Activated T-cell treated with anti-CD3 and anti-CD28 coated beads, Interleukin-2, amount 50 U/mL, for 48 hours (primary cell): ENCODE measurements around the gene BMPR1A.
"Not testable (repeated sequence)": the region's sequence is repeated elsewhere in the genome, so short reads cannot be mapped to it uniquely, and the experiment has no call there.

Source experiments
- DNase-seq, 2 experiments: peaks; one replicate each; pipeline ENCODE4 v3.0.0-alpha.2; 2020

BMPR1A gene

DNA sequence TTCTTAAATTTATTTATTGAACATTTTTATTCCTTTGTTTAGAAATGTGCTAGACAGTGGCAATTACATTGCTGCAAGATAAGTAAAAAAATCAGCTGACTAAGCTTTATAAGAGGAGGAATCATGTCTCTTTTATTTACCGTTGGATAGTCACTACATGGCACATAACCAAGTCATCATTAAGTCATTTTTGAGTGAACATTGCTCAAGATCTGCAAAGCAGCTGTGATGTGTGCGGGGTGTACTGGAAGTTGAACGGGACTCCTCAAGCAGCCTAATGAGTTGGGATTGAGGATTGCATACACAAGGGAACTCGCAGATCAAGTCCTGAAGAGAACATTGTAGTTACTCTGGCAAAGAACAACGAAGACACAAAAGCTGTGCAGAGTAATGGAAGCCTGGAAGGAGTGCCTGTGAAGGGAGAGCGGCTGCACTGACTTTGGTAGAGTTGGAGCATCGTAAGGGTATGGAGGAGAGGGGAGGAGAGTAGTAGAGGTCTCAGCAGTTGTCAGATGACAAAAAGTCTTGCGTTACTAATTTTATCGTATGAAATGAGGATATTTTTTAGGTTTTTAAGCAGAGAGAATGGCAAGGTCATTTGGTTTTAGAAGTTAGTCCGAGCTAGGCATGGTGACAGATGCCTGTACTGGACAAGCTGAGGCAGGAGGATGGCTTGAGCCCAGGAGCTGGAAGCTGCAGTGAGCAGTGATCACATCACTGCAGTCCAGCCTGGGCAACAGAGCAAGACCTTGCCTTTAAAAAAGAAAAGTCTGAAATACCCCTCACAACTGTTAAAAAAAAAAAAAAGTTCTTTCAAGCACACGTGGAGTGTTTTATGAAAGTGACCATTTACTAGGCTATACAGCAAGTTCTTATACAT lies 95.1 kb downstream of the BMPR1A start:
- no peak for DNase-seq

DNA sequence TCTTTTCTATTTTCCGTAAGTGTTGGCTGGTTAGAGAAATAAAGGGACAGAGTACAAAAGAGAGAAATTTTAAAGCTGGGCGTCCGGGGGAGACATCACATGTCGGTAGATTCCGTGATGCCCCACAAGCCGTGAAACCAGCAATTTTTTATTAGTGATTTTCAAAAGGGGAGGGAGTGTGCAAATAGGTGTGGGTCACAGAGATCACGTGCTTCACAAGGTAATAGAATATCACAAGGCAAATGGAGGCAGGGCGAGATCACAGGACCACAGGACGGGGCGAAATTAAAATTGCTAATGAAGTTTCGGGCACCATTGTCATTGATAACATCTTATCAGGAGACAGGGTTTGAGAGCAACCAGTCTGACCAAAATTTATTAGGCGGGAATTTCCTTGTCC lies 97.2 kb downstream of the BMPR1A start:
- DNase-seq = not testable (repeated sequence)

DNA sequence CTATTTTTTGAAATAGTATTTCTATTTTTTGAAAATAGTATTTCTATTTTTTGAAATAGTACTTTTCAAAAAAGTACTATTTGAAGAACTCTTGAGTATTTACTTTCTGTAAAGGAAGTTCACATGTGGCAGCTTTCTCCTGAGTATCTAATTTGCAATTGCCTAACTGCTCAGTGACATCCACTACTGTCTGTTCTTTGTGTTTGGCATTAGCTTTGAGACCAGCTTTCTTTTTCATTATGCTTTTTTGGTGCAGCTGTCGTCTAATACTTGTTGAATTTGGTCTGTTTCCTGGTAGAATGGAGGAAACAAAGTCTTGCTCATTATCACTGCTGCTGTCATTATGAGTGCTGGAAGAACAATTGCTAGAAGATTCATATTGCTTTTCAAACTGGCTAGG lies 99.1 kb downstream of the BMPR1A start:
- DNase-seq = no peak

DNA sequence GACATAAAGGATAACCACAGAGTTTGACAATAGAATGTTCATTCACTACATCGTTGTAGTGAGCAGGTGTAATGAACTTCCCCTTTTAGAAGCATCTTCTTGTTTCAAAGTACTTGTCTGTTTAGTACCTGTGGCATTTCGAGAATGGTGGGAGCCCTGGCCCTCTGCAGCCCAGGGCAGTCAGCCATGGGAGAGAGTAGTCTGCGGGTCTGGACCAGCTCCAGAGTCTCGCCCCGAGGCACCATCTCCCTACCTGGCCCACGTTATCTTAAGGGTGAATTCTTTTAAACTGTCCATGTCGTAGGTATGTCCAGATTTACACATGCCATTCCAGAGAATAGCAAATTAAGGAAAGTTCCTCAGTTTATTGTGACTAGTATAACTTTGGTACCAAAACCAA lies 99.7 kb downstream of the BMPR1A start:
- no peak for DNase-seq

DNA sequence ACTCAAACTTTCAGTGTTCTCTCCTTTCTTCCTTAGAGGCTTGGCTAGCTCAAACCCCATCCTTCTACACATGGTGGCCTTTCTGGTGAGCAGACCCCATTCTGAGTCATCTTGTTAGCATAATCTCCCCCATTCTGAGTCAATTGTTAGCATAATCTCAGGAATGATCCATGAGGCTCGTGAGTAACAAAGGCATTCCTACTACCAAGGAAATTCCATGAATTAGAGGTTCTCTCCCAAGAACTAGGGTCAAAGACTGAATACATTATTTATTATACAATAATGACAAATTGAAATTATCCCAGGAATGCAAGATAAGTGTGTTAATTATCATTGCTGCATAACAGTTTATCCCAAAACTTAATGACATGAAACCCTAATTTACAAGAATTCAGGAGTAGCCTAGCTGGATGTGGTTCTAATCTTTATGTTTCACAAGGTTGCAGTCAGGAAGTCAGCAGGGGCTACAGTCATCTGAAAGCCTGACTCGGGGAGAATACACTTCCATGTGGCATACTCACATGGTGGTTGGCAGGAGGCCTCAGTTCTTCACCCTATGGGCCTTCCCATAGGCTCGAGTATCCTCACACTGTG lies 100.8 kb downstream of the BMPR1A start:
- no peak for DNase-seq

DNA sequence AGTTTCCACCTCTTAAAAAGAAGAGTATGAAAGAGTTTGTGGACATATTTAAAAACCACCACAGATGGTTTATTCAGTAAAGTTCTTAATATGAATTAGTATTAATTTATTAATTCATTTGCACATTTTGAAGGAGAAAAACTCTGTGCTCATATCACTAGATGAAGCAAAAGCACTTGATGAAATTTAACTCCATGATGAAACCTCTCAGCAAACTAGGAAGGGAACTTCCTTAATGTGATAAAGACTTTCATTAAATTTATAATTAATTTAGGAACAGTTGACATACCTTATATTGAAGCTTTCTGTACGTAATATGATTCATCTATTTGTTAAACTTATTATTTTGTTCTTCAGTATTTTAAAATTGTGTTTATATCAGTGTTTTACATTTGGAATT lies 101.6 kb downstream of the BMPR1A start:
- no peak for DNase-seq

DNA sequence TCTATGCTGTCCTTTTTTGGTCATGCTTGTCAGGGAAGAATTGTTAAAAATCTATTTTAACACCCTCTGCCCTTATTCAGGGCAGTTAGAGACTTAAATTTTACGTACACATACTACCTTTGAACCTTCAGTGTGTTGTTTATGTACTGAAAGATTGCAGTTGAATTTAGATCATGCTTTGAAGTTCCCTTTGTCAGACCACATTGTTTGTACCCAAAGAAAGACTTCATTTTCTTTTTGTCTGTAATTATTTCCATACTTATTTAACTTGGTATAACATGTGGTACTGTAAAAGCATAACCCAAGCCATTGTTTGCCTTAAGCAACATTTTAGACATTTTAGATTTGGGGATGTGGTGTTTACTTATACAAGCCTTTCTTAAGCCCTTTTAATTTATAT lies 104.9 kb downstream of the BMPR1A start:
- DNase-seq = no peak

DNA sequence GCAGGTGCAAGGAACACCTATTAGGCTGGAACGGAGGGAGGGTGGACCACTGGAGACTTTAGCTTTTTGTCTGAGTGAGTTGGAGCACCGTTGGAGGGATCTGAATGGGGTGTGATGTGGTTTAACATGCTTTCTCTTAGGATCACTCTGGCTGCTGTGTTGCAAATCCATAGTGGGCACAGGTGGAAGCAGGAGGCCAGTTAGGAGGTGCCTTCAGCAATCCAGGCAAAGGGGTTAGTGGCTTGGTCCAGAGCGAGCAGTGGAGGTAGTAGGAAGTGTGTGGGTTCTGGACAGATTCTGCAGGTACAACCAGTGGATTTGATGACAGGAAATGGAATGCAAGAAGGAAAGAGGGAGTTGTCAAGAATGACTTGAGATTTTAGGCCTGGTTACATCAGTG lies 106.0 kb downstream of the BMPR1A start:
- DNase-seq = no peak

DNA sequence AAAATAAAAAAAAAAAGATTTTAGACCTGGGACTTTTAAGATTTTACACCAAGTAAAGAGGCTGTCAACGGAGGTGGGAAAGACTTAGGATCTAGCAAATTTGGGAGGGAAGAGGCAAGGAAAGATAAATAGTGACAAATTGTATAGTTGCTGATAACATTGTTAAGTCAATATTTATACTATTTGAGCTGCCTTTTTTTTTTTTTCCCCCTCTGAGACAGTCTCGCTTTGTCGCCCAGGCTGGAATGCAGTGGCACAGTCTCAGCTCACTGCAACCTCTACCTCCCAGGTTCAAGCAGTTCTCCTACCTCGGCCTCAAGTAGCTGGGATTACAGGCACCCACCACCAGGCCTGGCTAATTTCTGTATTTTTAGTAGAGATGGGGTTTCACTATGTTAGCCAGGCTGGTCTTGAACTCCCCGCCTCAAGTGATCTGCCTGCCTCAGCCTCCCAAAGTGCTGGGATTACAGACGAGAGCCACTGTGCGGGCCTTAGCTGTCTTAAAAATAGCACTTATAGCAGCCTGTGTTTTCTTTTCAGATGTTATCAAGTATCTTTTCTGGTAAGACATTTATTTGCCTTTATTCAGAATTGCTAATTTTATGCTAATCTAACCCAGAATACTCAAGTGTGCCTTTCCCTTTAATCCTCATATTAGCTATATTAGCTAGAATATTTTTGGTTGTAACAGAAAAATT lies 106.5 kb downstream of the BMPR1A start:
- DNase-seq = no peak

DNA sequence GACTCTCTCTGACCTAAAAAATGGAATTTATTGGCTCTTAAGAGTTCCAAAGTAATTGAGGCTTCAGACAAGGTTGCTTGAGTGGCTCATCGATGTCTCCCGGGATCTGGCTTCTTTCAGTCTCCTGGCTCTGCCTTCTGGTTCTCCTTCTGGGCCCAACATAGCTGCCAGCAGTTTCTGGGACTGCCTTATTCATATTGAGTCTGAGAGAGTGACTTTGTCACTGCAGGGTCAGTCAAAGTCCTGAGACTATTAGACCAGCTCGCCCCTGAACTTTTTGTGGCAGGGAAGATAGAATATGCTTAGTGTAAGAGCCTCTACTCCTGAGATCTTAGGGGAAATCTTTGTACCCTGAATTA lies 107.0 kb downstream of the BMPR1A start:
- DNase-seq = no peak

DNA sequence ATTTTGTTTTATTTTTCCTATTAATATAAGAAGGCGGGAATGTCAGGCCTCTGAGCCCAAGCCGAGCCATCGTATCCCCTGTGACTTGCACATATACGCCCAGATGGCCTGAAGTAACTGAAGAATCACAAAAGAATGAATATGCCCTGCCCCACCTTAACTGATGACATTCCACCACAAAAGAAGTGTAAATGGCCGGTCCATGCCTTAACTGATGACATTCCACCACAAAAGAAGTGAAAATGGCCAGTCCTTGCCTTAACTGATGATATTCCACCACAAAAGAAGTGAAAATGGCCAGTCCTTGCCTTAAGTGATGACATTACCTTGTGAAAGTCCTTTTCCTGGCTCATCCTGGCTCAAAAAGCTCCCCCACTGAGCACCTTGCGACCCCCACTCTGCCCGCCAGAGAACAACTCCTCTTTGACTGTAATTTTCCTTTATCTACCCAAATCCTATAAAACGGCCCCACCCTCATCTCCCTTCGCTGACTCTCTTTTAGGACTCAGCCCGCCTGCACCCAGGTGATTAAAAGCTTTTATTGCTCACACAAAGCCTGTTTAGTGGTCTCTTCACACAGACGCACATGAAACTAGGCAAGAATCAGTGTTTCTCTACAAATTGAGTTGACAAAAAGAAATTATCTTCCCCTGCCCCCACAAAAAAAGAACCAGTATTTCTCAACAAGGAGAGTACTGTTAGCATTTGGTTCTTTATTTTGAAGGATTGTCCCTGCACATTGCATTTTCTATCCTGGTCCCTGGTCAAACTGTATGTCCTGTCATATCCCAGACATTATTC lies 108.8 kb downstream of the BMPR1A start:
- DNase-seq = not testable (repeated sequence)

DNA sequence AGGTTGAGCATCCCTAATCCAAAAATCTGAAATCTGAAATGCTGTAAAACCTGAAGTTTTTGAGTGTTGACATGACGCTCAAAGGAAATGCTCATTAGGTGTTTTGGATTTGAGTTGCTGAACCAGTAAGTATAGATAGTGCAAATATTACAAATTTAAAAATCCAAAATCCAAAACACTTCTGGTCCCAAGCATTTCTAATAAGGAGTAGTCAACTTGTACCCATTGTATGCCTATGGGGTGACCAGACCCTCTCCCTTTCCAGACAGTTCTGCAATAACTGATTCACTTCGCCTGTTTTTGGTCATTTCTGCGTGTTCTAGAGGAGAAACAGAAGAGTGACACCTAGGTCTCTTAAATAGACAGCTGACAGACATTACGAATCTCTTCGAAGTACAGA lies 110.7 kb downstream of the BMPR1A start:
- DNase-seq = no peak

DNA sequence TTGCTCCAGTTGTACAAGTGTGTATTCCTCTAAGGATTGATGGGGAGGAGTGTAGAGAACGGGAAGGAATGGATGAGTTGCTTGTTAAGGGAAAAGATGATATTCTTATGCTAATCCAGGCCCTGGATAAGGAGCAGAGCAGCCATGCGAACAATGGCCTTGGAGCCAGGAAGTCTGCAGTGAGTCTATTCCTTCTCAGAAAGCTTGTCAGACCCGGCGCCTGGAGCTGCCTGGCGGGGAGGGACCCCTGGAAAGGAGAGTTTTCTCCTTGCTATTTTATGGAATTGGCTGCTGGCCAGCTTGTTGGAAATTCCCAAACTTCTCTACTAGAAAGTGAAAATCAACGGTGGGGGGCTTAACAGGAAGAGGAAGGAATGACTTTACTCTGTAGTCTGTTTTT lies 111.9 kb downstream of the BMPR1A start:
- DNase-seq = no peak

DNA sequence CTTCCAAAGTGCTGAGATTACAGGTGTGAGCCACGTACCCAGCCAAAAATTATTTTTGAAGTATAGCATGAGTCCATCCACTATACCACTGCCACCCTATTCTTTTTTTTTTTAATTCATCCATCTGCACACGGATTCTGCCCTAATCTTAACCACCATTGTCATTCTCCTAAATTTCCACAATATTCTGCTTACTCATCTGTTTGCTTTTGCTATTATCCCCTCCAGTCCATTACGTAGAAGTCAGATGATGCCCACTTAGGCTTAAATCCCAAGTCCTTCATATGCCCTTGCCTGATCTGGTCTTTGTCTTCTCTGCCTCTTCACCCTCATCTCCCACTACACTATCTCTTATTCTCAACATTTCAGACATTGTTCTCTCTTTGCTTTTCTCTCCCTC lies 114.3 kb downstream of the BMPR1A start:
- no peak for DNase-seq

DNA sequence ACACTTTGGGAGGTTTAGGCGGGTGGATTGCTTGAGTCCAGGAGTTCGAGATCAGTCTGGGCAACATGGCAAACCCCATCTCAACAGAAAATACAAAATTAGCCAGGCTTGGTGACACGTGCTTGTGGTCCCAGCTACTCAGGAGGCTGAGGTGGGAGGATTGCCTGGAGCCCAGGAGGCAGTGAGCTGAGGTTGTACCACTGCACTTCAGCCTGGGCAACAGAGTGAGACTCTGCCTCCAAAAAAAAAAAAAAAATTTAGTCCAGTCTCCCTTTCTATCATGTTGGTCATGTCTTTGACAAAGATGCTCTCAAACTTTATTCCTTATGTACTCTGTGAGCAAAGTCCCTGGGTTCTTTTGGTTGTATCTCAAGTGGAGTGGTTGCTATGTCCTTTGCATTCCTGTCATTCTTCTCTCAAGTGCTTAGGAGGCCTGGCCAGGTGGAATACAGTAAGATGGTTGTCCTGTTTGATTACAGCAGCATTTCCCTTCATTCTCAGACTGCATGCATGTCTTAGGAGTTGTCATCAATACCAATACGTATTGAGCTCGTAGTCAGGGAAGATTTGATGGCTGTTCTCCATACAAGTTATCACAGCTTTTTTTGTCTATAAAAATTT lies 115.3 kb downstream of the BMPR1A start:
- DNase-seq = no peak

DNA sequence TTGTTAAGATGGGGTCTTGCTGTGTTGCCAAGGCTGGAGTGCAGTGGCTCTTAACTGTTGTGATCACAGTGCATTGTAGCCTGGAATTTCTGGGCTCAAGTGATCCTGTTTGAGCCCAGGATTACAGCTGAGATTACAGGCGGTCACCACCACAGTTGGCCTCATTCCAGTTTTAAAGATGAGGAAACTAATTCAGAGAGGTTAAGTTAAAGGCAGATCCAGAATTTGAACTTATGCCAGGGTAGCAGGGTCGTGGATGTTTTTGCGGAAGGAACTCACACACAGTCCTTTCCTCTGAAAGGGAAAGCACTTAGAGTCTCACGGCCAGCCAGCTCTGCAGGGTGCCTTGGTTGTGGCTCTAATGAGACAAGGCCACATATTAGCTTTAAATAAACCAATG lies 116.3 kb downstream of the BMPR1A start:
- DNase-seq = no peak

DNA sequence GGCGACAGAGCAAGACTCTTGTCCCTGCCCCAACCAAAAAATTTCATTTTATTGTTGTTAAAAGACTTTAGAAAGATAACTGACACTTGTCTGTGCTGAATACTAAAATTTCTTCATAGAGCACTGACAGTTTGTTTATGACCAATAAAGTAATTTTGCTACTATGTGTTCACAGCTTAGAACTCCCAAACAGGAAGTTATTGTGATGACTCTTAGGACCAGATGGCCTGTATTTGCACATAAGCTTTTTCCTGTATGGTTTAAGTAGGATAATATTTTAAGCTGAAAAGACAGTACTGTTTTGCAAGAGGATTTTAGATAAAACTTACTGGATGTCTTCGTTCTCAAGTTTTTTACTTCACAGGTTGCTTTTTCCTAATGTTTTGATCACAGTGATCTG lies 120.3 kb downstream of the BMPR1A start:
- no peak for DNase-seq

DNA sequence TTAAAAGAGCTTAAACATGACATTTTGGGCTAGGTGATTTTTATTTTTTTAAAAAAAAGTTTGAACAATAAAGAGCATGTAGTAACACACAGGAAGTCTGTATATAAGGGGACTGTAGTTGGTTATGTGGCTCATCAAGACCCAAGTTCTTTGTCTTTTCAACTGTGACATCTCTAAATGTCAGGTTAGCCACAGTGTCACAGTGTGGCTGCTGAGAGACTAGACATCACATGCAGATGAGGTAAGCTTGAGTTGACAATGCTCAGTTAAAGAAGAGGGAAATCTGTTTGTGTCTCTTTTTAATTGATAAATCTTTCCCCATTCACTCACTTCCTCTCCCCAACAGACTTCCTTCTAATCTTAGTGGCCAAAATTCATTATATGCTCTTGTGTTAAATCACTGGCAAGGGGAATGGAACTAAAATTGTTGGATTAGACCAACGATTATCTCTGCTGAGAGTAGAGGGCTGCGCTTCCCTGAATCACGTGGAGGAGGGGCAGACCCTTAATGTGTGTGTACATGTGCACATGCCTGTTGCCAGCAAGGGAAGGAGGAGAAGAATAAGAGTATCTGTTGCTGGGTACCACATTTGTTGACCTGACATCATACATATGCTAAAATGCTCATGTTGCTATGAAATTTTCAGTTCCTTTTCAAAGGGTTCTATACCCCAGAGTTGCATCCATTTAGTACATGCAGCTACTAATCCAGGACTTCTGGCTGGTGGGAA lies 122.7 kb downstream of the BMPR1A start:
- DNase-seq = no peak

DNA sequence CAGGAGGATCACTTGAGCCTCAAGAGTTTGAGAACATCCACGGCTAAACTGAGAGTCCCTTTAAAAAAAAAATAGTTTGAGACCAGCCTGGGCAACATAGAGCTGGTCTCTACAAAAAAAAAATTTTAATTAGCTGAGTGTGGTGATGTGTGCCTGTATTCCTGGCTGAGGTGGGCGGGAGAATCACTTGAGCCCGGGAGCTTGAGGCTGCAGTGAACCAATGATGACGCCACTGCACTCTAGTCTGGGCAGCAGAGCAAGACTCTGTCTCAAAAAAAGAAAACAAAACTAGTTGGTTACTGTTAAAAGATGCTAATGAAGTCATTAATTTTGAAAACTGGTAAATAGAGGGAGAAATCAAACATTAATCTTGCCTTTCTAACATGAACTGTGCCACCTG lies 124.6 kb downstream of the BMPR1A start:
- no peak for DNase-seq

DNA sequence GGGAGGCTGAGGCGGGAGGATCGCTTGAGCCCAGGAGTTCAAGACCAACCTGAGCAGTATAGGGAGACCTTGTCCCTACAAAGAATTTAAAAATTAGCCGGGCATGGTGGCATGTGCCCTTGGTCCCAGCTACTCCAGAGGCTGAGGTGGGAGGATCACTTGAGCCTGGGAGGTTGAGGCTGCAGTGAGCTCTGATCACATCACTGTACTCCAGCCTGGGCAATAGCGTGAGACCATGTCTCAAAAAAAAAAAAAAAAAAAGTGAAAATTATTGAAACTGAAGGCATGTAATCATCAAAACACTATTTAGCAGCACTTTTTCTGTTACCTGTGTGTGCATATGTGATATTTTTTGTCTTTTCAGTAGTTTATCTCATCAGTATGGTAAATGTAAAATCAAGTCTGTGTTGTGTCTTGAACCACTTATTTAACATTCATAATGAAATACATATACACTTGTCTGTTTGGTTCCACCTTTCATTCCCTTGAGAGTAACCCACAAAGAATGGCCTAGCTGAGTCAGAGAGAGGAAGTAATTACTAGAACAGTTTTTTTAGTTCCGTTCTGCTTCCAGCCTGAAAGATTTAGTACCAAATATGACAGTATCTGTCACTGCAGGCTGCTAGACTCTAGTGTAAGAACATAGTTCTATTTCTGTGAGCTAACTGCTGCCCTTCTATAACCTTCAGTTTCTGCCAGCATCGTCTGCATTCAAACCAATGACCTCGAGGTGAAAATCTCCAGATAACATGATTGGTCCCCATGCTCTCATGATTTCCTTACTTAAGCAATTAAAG lies 132.4 kb downstream of the BMPR1A start:
- no peak for DNase-seq

DNA sequence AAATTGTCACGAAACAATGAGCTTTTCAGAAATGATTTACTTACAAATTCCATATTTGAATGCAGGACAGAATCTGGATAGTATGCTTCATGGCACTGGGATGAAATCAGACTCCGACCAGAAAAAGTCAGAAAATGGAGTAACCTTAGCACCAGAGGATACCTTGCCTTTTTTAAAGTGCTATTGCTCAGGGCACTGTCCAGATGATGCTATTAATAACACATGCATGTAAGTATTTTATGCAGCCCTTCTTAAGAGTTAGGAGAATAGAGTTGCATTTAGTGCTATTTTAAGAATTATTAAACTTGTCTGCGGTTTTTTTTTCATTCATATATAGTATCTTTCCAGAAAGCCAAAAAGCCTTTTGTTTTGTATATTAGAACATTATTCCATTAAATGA lies 133.6 kb downstream of the BMPR1A start:
- DNase-seq = no peak
